ENCODE data around the gene PAQR4.

Gene PAQR4

DNA sequence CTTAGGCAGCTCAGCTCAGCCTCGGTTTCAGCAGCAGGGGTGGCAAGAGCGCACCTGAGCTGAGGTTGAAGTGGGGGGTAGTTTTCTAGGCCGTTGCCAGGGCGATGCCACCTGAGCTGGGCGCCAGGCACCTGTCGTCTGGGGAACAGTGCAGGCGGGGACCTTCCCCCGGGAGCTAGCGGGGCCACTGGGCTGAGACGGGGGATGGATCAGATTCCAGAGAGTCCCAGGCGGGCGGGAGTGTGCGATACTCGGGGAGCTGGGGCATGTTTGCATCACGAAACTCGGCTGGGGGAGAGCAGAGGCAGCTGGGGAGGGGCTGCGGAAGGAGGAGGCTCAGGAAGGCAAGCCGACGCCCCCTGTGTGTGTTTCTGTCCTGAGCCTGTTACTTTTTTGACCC is 43.1 kb downstream of the PAQR4 start:
- H3K36me3 ChIP-seq, result no peaks in the 10 kb centered on the region
- no peaks in the 10 kb centered on the region for H3K4me1 ChIP-seq
- DNase-seq, result no peak
- H3K27me3 ChIP-seq, result peaks cover 10% of the 10 kb centered on the region; the same call in 1 of the 2 replicates
- no peaks in the 10 kb centered on the region for H3K9me3 ChIP-seq
- no peak overlapping the region for H3K4me3 ChIP-seq (ENCODE audit: low read depth, low read length)
- TF ChIP-seq CTCF (IDR thresholded peaks at IDR 0.05; ENCODE audit: low read depth, low read length), result no peak

- DNase-seq, result no peak
- Histone ChIP-seq H3K4me3 (ENCODE audit: low read depth, low read length) (no peak within 1 kb of the TSS), H3K27me3 (peaks cover 10% of the 10 kb centered on the region; the same call in 1 of the 2 replicates)
These were observed 43.8 kb downstream of the PAQR4 start, which contains the start of gene CLDN9 for GRCh38 chr16:3012828-3013420. Gene CLDN9 (plus strand): TSS chr16:3012923. CDS start chr16:3013363, 440 bp downstream.

GRCh38 chr16:3013491-3013951 is 44.4 kb downstream of the PAQR4 start:
- Histone ChIP-seq H3K4me3 (ENCODE audit: low read depth, low read length) (no peak overlapping the region), H3K4me1 (peaks cover 1% of the 10 kb centered on the region; the same call in 1 of the 2 replicates), H3K36me3 (no peaks in the 10 kb centered on the region), H3K27me3 (peaks cover 10% of the 10 kb centered on the region; the same call in 1 of the 2 replicates), H3K9me3 (no peaks in the 10 kb centered on the region)
- no peak for DNase-seq
- TF ChIP-seq CTCF (IDR thresholded peaks at IDR 0.05; ENCODE audit: low read depth, low read length), result no peak

More at GRCh38 chr16:3012828-3013420, 43.8 kb downstream of the PAQR4 start, which contains the start of gene CLDN9:
- no peaks in the 10 kb centered on the region for H3K9me3 ChIP-seq
- no peaks in the 10 kb centered on the region for H3K36me3 ChIP-seq
- no peak for TF ChIP-seq CTCF (IDR thresholded peaks at IDR 0.05; ENCODE audit: low read depth, low read length)
- no peaks in the 10 kb centered on the region for H3K4me1 ChIP-seq

DNA sequence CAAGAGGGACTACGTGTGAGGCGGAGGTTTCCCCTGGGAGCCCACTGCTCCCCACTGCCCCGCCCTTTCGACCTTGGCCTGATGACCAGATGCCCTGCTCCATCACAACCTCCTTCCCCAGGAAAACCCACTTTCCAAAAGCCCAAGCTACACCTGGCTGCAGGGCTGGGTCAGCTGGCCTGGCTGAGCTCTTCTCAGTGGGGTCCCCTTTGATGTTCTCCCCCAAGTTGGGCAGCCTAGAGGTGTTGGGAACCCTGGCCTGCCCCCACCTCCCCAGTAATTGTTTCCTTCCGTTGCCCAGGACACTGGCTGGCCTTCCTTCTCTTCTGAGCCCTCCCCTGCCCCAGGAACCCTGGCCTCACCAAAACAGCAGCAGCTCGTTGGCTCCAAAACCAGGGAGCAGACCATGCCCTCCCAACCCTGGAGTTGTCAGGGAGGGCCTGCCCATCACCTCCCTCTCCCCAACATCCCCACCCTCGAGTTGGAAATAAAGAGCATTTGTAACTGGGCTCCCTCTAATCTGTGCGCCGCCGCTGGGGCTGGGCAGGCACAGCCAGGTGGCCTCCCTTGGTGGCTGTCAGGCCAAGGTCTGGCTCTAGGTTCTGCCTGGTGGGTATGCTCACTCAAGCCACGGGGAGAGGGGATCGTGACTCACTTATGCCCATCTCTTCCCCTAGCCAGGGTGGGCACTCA is 45.0 kb downstream of the PAQR4 start:
- Histone ChIP-seq H3K9me3 (no peaks in the 10 kb centered on the region), H3K4me3 (ENCODE audit: low read depth, low read length) (no peak overlapping the region), H3K27me3 (peaks cover 10% of the 10 kb centered on the region; the same call in 1 of the 2 replicates), H3K36me3 (no peaks in the 10 kb centered on the region), H3K4me1 (peaks cover 2% of the 10 kb centered on the region; the same call in 1 of the 2 replicates)
- TF ChIP-seq CTCF (IDR thresholded peaks at IDR 0.05; ENCODE audit: low read depth, low read length), result no peak
- DNase-seq, result no peak

GRCh38 chr16:3014971-3015370 is 45.8 kb downstream of the PAQR4 start:
- Histone ChIP-seq H3K9me3 (no peaks in the 10 kb centered on the region), H3K36me3 (no peaks in the 10 kb centered on the region), H3K4me1 (peaks cover 2% of the 10 kb centered on the region), H3K4me3 (ENCODE audit: low read depth, low read length) (no peak overlapping the region), H3K27me3 (peaks cover 10% of the 10 kb centered on the region; the same call in 1 of the 2 replicates)
- DNase-seq, result no peak
- TF ChIP-seq CTCF (IDR thresholded peaks at IDR 0.05; ENCODE audit: low read depth, low read length), result no peak

All from BE2C (cell line).